KMS-11 (cell line): ENCODE measurements around the gene ITSN1.

ENCODE experiments used
- H2AFZ ChIP-seq: fragments of 200-600 bp; sonication (generic); 2 replicates; pipeline ENCODE4 v1.6.1; 2016; ENCODE audit warnings: antibody characterized with exemption, mixed run types, low read depth
- H3K27ac ChIP-seq: fragments of 200-600 bp; sonication (generic); 2 replicates; pipeline ENCODE4 v1.6.1; 2016; ENCODE audit warnings: mild to moderate bottlenecking, mixed run types
- H3K27me3 ChIP-seq: fragments of 200-600 bp; sonication (generic); 2 replicates; pipeline ENCODE4 v1.6.1; 2017; ENCODE audit warnings: mild to moderate bottlenecking, low read depth, mixed run types, moderate library complexity; ENCODE audit not compliant: insufficient read depth
- H3K36me3 ChIP-seq: fragments of 200-600 bp; sonication (generic); 2 replicates; pipeline ENCODE4 v1.6.1; 2017; ENCODE audit warnings: mild to moderate bottlenecking, mixed run types; ENCODE audit not compliant: insufficient read depth
- H3K4me1 ChIP-seq: fragments of 200-600 bp; sonication (generic); 2 replicates; pipeline ENCODE4 v1.6.1; 2016; ENCODE audit warnings: mild to moderate bottlenecking, low read depth, mixed run types; ENCODE audit not compliant: poor library complexity, severe bottlenecking
- H3K4me2 ChIP-seq: fragments of 200-600 bp; sonication (generic); 2 replicates; pipeline ENCODE4 v1.7.0; 2016; ENCODE audit warnings: mild to moderate bottlenecking, mixed run types
- H3K4me3 ChIP-seq: fragments of 200-600 bp; sonication (generic); IDR thresholded peaks from 2 replicates; pipeline ENCODE4 v1.6.1; 2017; ENCODE audit warnings: low read depth, low read length, mixed read lengths; ENCODE audit not compliant: insufficient read depth
- H3K79me2 ChIP-seq: fragments of 200-600 bp; sonication (generic); 2 replicates; pipeline ENCODE4 v1.6.1; 2016; ENCODE audit warnings: low read depth, mixed run types; ENCODE audit not compliant: insufficient read depth
- H3K9ac ChIP-seq: fragments of 200-600 bp; sonication (generic); 2 replicates; pipeline ENCODE4 v1.6.1; 2016; ENCODE audit warnings: mild to moderate bottlenecking, mixed run types
- H4K20me1 ChIP-seq: fragments of 200-600 bp; sonication (generic); 2 replicates; pipeline ENCODE4 v1.6.1; 2016; ENCODE audit warnings: mild to moderate bottlenecking, mixed run types; ENCODE audit not compliant: insufficient read depth
- CTCF ChIP-seq: fragments of 200-600 bp; sonication (generic); conservative IDR thresholded peaks from 2 replicates; pipeline ENCODE4 v1.6.1; 2017; ENCODE audit warnings: low read depth, mild to moderate bottlenecking, antibody characterized with exemption, low read length, moderate library complexity, mixed read lengths

The ITSN1 gene

GRCh38 chr21:33932731-33933130, 290.4 kb downstream of the ITSN1 start:
- Histone ChIP-seq H4K20me1 (no peaks in the 10 kb centered on the region), H3K9ac (no peak overlapping the region), H3K27me3 (no peaks in the 10 kb centered on the region), H2AFZ (no peak overlapping the region), H3K36me3 (no peaks in the 10 kb centered on the region), H3K4me2 (no peak overlapping the region), H3K4me3 (no peak overlapping the region), H3K79me2 (no peaks in the 10 kb centered on the region), H3K4me1 (no peaks in the 10 kb centered on the region), H3K27ac (no peak overlapping the region)
- TF ChIP-seq CTCF, result no peak

- no peak for TF ChIP-seq CTCF
- Histone ChIP-seq H2AFZ (no peak overlapping the region), H3K4me2 (no peak overlapping the region), H3K36me3 (no peaks in the 10 kb centered on the region), H3K9ac (no peak overlapping the region), H3K79me2 (no peaks in the 10 kb centered on the region), H3K27ac (no peak overlapping the region), H3K27me3 (no peaks in the 10 kb centered on the region), H4K20me1 (no peaks in the 10 kb centered on the region), H3K4me3 (no peak overlapping the region), H3K4me1 (no peaks in the 10 kb centered on the region)
Observed at GRCh38 chr21:33936301-33937038, 294.2 kb downstream of the ITSN1 start.

GRCh38 chr21:33937146-33937545, 294.8 kb downstream of the ITSN1 start:
- no peaks in the 10 kb centered on the region for H3K79me2 ChIP-seq
- no peak overlapping the region for H3K27ac ChIP-seq
- H4K20me1 ChIP-seq, result no peaks in the 10 kb centered on the region
- no peak overlapping the region for H3K4me2 ChIP-seq
- TF ChIP-seq CTCF, result no peak
- no peaks in the 10 kb centered on the region for H3K27me3 ChIP-seq
- H2AFZ ChIP-seq, result no peak overlapping the region
- no peak overlapping the region for H3K9ac ChIP-seq
- H3K36me3 ChIP-seq, result no peaks in the 10 kb centered on the region
- no peak overlapping the region for H3K4me3 ChIP-seq
- H3K4me1 ChIP-seq, result no peaks in the 10 kb centered on the region

GRCh38 chr21:33937931-33938339, 295.6 kb downstream of the ITSN1 start:
- H2AFZ ChIP-seq, result no peak overlapping the region
- no peaks in the 10 kb centered on the region for H3K4me1 ChIP-seq
- H3K4me3 ChIP-seq, result no peak overlapping the region
- no peaks in the 10 kb centered on the region for H3K36me3 ChIP-seq
- no peaks in the 10 kb centered on the region for H3K27me3 ChIP-seq
- no peaks in the 10 kb centered on the region for H4K20me1 ChIP-seq
- H3K4me2 ChIP-seq, result no peak overlapping the region
- no peak for TF ChIP-seq CTCF
- no peaks in the 10 kb centered on the region for H3K79me2 ChIP-seq
- no peak overlapping the region for H3K9ac ChIP-seq
- no peak overlapping the region for H3K27ac ChIP-seq
